ENCODE data around the gene TRIM50. TPM values are rescaled to one million over a fixed set of nuclear protein-coding genes. Genes with fewer than 3 reads are reported as not detected.
"Not testable (repeated sequence)": the region's sequence is repeated elsewhere in the genome, so short reads cannot be mapped to it uniquely, and the experiment has no call there.

TRIM50 gene
- polyA plus RNA-seq, 1 donor (not counting 4 experiments of a cell fraction or from before 2014, with no cell fraction given), result not detected

- Histone ChIP-seq H3K9me1 (ENCODE audit: control insufficient read depth, extremely low read depth, insufficient read depth, low read length) (no peaks in the 10 kb centered on the region), H3K9me3 (ENCODE audit: control insufficient read depth, low read depth, low read length) (no peaks in the 10 kb centered on the region), H3K36me3 (ENCODE audit: control insufficient read depth in 2 of 2, extremely low read depth in 1 of 2, insufficient read depth in 2 of 2, low read length in 2 of 2) (no peaks in the 10 kb centered on the region), H3K9ac (ENCODE audit: control insufficient read depth, extremely low read depth, insufficient read depth, low read length) (no peak overlapping the region), H3K4me2 (ENCODE audit: control insufficient read depth, extremely low read depth, insufficient read depth, low read depth, low read length) (no peak overlapping the region), H3K27ac (ENCODE audit: control insufficient read depth, insufficient read depth, low read length) (no peak overlapping the region), H3K4me3 (ENCODE audit: control insufficient read depth in 2 of 3, extremely low read depth in 1 of 3, insufficient read depth in 2 of 3, low read depth in 1 of 3, low read length in 3 of 3) (no peak overlapping the region), H4K20me1 (ENCODE audit: control insufficient read depth, extremely low read depth, insufficient read depth, low read length) (no peaks in the 10 kb centered on the region), H3K4me1 (ENCODE audit: control insufficient read depth, extremely low read depth, insufficient read depth, low read length) (no peaks in the 10 kb centered on the region), H2AFZ (ENCODE audit: control insufficient read depth, low read length) (no peak overlapping the region), H3K27me3 (ENCODE audit: control insufficient read depth, extremely low read depth, insufficient read depth, low read length) (no peaks in the 10 kb centered on the region), H3K79me2 (ENCODE audit: control insufficient read depth, insufficient read depth, low read length) (no peaks in the 10 kb centered on the region)
- no peak for DNase-seq (ENCODE audit: low read depth, low spot score)
- TF ChIP-seq EZH2 (IDR thresholded peaks at IDR 0.05; ENCODE audit: low read length) (no peak), CTCF (optimal IDR thresholded peaks at IDR 0.05 in 1 of 3, IDR thresholded peaks at IDR 0.05 in 1 of 3, conservative IDR thresholded peaks at IDR 0.05 in 1 of 3; ENCODE audit: extremely low read depth in 1 of 3, insufficient read depth in 2 of 3, low read length in 3 of 3) (no peak)
- dilution Hi-C loops (cut with MboI; ENCODE audit: extremely low pct_ligation_motif_present, low sequenced_read_pairs), result no loop called here
- no peak for FAIRE-seq
These were observed 14.4 kb downstream of the TRIM50 start for GRCh38 chr7:73313521-73313906.

GRCh38 chr7:73312831-73313520 is 14.9 kb downstream of the TRIM50 start:
- DNase-seq (ENCODE audit: low read depth, low spot score) (no peak), FAIRE-seq (no peak)
- H3K79me2 ChIP-seq (ENCODE audit: control insufficient read depth, insufficient read depth, low read length), result peaks cover 3% of the 10 kb centered on the region
- no peaks in the 10 kb centered on the region for H3K9me1 ChIP-seq (ENCODE audit: control insufficient read depth, extremely low read depth, insufficient read depth, low read length)
- dilution Hi-C loops (cut with MboI; ENCODE audit: extremely low pct_ligation_motif_present, low sequenced_read_pairs), result no loop called here
- no peak overlapping the region for H3K4me3 ChIP-seq (ENCODE audit: control insufficient read depth in 2 of 3, extremely low read depth in 1 of 3, insufficient read depth in 2 of 3, low read depth in 1 of 3, low read length in 3 of 3)
- no peaks in the 10 kb centered on the region for H3K36me3 ChIP-seq (ENCODE audit: control insufficient read depth in 2 of 2, extremely low read depth in 1 of 2, insufficient read depth in 2 of 2, low read length in 2 of 2)
- no peaks in the 10 kb centered on the region for H3K27me3 ChIP-seq (ENCODE audit: control insufficient read depth, extremely low read depth, insufficient read depth, low read length)
- H3K4me2 ChIP-seq (ENCODE audit: control insufficient read depth, extremely low read depth, insufficient read depth, low read depth, low read length), result no peak overlapping the region
- no peaks in the 10 kb centered on the region for H3K4me1 ChIP-seq (ENCODE audit: control insufficient read depth, extremely low read depth, insufficient read depth, low read length)
- H4K20me1 ChIP-seq (ENCODE audit: control insufficient read depth, extremely low read depth, insufficient read depth, low read length), result no peaks in the 10 kb centered on the region
- no peak for TF ChIP-seq CTCF (optimal IDR thresholded peaks at IDR 0.05 in 1 of 3, IDR thresholded peaks at IDR 0.05 in 1 of 3, conservative IDR thresholded peaks at IDR 0.05 in 1 of 3; ENCODE audit: extremely low read depth in 1 of 3, insufficient read depth in 2 of 3, low read length in 3 of 3)
- no peaks in the 10 kb centered on the region for H3K9me3 ChIP-seq (ENCODE audit: control insufficient read depth, low read depth, low read length)
- no peak overlapping the region for H3K9ac ChIP-seq (ENCODE audit: control insufficient read depth, extremely low read depth, insufficient read depth, low read length)
- no peak overlapping the region for H2AFZ ChIP-seq (ENCODE audit: control insufficient read depth, low read length)
- H3K27ac ChIP-seq (ENCODE audit: control insufficient read depth, insufficient read depth, low read length), result no peak overlapping the region

- H3K9me1 ChIP-seq (ENCODE audit: control insufficient read depth, extremely low read depth, insufficient read depth, low read length); H2AFZ ChIP-seq (ENCODE audit: control insufficient read depth, low read length); H3K36me3 ChIP-seq (ENCODE audit: control insufficient read depth in 2 of 2, extremely low read depth in 1 of 2, insufficient read depth in 2 of 2, low read length in 2 of 2); H3K79me2 ChIP-seq (ENCODE audit: control insufficient read depth, insufficient read depth, low read length); H4K20me1 ChIP-seq (ENCODE audit: control insufficient read depth, extremely low read depth, insufficient read depth, low read length); dilution Hi-C loops (cut with MboI; ENCODE audit: extremely low pct_ligation_motif_present, low sequenced_read_pairs); H3K4me3 ChIP-seq (ENCODE audit: control insufficient read depth in 2 of 3, extremely low read depth in 1 of 3, insufficient read depth in 2 of 3, low read depth in 1 of 3, low read length in 3 of 3); H3K4me2 ChIP-seq (ENCODE audit: control insufficient read depth, extremely low read depth, insufficient read depth, low read depth, low read length); H3K9ac ChIP-seq (ENCODE audit: control insufficient read depth, extremely low read depth, insufficient read depth, low read length); H3K9me3 ChIP-seq (ENCODE audit: control insufficient read depth, low read depth, low read length); H3K27ac ChIP-seq (ENCODE audit: control insufficient read depth, insufficient read depth, low read length); H3K4me1 ChIP-seq (ENCODE audit: control insufficient read depth, extremely low read depth, insufficient read depth, low read length); FAIRE-seq; DNase-seq (ENCODE audit: low read depth, low spot score); H3K27me3 ChIP-seq (ENCODE audit: control insufficient read depth, extremely low read depth, insufficient read depth, low read length): not testable (repeated sequence)
These were observed 16.5 kb downstream of the TRIM50 start for GRCh38 chr7:73311421-73311820.

All from keratinocyte (primary cell).